HepG2 (cell line): Measurements from ENCODE around the gene STYX. TPM values are rescaled to one million over a fixed set of nuclear protein-coding genes. Genes with fewer than 3 reads are reported as not detected.

Source experiments
- CBX5 ChIP-seq: sonication (generic); formaldehyde crosslinking; IDR thresholded peaks from 2 replicates; pipeline ENCODE4 v1.4.0; 2020; ENCODE audit warnings: missing genetic modification reagents, borderline replicate concordance
- GABPB1 ChIP-seq: IDR thresholded peaks from 2 replicates; pipeline ENCODE4 v1.6.1; 2016; ENCODE audit warnings: mild to moderate bottlenecking, missing genetic modification reagents, moderate library complexity, missing compliant biosample characterization
- HMG20B ChIP-seq: conservative IDR thresholded peaks from 2 replicates; pipeline ENCODE4 v1.6.1; 2016; ENCODE audit warnings: missing genetic modification reagents, missing compliant biosample characterization
- MAFG ChIP-seq: sonication (generic); formaldehyde crosslinking; IDR thresholded peaks from 2 replicates; pipeline ENCODE4 v1.5.1; 2020; ENCODE audit warnings: mild to moderate bottlenecking, missing genetic modification reagents
- NBN ChIP-seq: fragments of 450-650 bp; conservative IDR thresholded peaks from 2 replicates; pipeline ENCODE4 v1.6.1; 2017
- POGZ ChIP-seq: sonication (generic); formaldehyde crosslinking; IDR thresholded peaks from 2 replicates; pipeline ENCODE4 v1.4.0; 2020; ENCODE audit warnings: mild to moderate bottlenecking, missing genetic modification reagents
- RBM22 ChIP-seq: fragments of 200-400 bp; formaldehyde crosslinking; optimal IDR thresholded peaks from 2 replicates; pipeline ENCODE3; 2017; ENCODE audit warnings: mild to moderate bottlenecking, low read length, moderate library complexity
- SETDB1 ChIP-seq: sonication (generic); formaldehyde crosslinking; IDR thresholded peaks from 2 replicates; pipeline ENCODE4 v1.5.1; 2020; ENCODE audit warnings: missing genetic modification reagents, mild to moderate bottlenecking, borderline replicate concordance
- SRSF9 ChIP-seq: fragments of 200-400 bp; formaldehyde crosslinking; IDR thresholded peaks from 2 replicates; pipeline ENCODE4 v1.6.1; 2018; ENCODE audit warnings: borderline replicate concordance, mild to moderate bottlenecking, low read depth, low read length; ENCODE audit not compliant: insufficient read depth, poor library complexity, severe bottlenecking
- TCF12 ChIP-seq, 2 experiments: fragments of 450-650 bp in 1 of 2; sonication (generic) in 1 of 2; formaldehyde crosslinking in 1 of 2; IDR thresholded peaks; 2 replicates each; pipeline versions ENCODE4 v1.6.1 to v1.8.0; 2017 to 2022; ENCODE audit warnings: antibody characterized with exemption in 1 of 2, mild to moderate bottlenecking in 1 of 2, missing genetic modification reagents in 1 of 2, moderate library complexity in 1 of 2
- TSC22D2 ChIP-seq: sonication (generic); formaldehyde crosslinking; IDR thresholded peaks from 2 replicates; pipeline ENCODE4 v1.5.1; 2020; ENCODE audit warnings: missing genetic modification reagents, mild to moderate bottlenecking, borderline replicate concordance
- ZKSCAN8 ChIP-seq: IDR thresholded peaks from 2 replicates; pipeline ENCODE4 v1.6.1; 2016; ENCODE audit warnings: borderline replicate concordance, missing genetic modification reagents, missing compliant biosample characterization
- ZNF230 ChIP-seq: sonication (generic); formaldehyde crosslinking; IDR thresholded peaks from 2 replicates; pipeline ENCODE4 v1.4.0; 2020; ENCODE audit warnings: mild to moderate bottlenecking, missing genetic modification reagents
- ZNF546 ChIP-seq: sonication (generic); formaldehyde crosslinking; conservative IDR thresholded peaks from 2 replicates; pipeline ENCODE4 v1.8.1; 2023; ENCODE audit warnings: mild to moderate bottlenecking, missing genetic modification reagents
- ZNF572 ChIP-seq: sonication (generic); formaldehyde crosslinking; IDR thresholded peaks from 2 replicates; pipeline ENCODE4 v1.5.1; 2020; ENCODE audit warnings: mild to moderate bottlenecking, missing genetic modification reagents
- polyA plus RNA-seq, 8 experiments: library from polyadenylated mRNA; depleted of rRNA in 3 of 8; stranded (reverse) in 7 of 8; unstranded in 1 of 8; fragments of >200 nt; fragmentation: Illumina TruSeq in 4 of 8; extraction: Trizol in 4 of 8; gene quantifications; 2 replicates each; pipeline versions ENCODE4 v1.2.1 to v1.2.3, GENCODE V29; 2011 to 2016; ENCODE audit warnings: low read depth in 4 of 8, missing spikeins in 1 of 8, mixed read lengths in 1 of 8; ENCODE audit not compliant: insufficient read depth in 1 of 8
- total RNA-seq, 5 experiments: library from RNA; depleted of rRNA; stranded (reverse); fragments of >200 nt; fragmentation: Illumina TruSeq; extraction: Trizol; gene quantifications; 2 replicates each; pipeline ENCODE4 v1.2.3, GENCODE V29; 2016; ENCODE audit warnings: low read depth in 1 of 5
- TF ChIP-seq, protein P1 (sequence below): sonication (generic); formaldehyde crosslinking; IDR thresholded peaks from 2 replicates; pipeline ENCODE4 v1.5.1; 2020; ENCODE audit warnings: mild to moderate bottlenecking, missing genetic modification reagents, borderline replicate concordance
- TF ChIP-seq, protein P2 (sequence below): sonication (generic); formaldehyde crosslinking; IDR thresholded peaks from 2 replicates; pipeline ENCODE4 v1.5.0; 2020; ENCODE audit warnings: mild to moderate bottlenecking, missing genetic modification reagents, borderline replicate concordance
- TF ChIP-seq, protein P3 (sequence below): sonication (generic); formaldehyde crosslinking; IDR thresholded peaks from 2 replicates; pipeline ENCODE4 v1.5.0; 2020; ENCODE audit warnings: missing genetic modification reagents
- TF ChIP-seq, protein P4 (sequence below): sonication (generic); formaldehyde crosslinking; IDR thresholded peaks from 2 replicates; pipeline ENCODE4 v1.5.1; 2020; ENCODE audit warnings: missing genetic modification reagents, mild to moderate bottlenecking, borderline replicate concordance

Gene STYX
- total and polyA plus RNA-seq, 2 of the 13 experiments (the other 11 are each of a cell fraction or from before 2014, with no cell fraction given): 6.6 to 10.9 TPM

DNA sequence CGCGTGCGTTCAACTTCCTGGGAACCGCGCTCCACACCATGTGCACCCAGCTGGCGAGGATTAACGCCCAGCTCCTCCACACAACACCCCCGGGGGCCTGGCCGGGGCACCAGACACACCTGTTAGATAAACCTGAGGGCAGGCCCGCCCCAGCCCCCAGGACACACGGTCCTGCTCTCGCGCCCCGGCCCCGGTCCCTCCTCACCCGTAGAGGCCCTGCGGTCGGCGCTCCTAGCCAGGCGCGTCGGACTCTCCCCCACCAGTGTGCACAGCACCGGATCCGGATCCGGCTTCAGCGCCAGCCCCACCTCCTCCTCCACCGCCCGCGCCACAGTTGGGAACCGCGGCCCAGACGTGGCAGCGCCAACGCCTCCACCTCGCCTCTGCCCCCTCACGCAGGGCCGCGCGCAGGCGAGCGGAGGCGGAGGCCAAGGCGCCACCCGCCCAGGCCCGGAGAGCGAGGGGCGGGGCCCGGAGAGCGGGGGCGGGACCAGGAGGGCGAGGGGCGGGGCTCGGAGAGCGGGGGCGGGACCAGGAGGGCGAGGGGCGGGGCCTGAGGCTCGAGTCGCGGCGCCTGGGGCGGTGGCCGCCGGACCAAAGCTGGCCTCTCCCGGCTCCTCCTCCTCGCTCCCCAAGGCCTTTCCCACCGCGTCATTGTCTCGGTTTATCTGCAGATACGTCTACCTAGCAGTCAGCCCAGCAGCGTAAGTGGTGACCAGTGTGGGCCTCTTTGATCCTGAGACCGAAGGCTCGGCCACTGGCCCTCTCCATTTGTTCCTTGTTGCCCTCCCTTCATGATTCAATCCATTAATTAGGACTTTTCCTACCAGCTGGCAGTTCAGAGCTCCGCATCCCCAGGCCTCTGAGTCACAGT lies 61.5 kb downstream of the STYX start, which contains the start of gene GNPNAT1 (continued):
- TF ChIP-seq, protein P1, sequence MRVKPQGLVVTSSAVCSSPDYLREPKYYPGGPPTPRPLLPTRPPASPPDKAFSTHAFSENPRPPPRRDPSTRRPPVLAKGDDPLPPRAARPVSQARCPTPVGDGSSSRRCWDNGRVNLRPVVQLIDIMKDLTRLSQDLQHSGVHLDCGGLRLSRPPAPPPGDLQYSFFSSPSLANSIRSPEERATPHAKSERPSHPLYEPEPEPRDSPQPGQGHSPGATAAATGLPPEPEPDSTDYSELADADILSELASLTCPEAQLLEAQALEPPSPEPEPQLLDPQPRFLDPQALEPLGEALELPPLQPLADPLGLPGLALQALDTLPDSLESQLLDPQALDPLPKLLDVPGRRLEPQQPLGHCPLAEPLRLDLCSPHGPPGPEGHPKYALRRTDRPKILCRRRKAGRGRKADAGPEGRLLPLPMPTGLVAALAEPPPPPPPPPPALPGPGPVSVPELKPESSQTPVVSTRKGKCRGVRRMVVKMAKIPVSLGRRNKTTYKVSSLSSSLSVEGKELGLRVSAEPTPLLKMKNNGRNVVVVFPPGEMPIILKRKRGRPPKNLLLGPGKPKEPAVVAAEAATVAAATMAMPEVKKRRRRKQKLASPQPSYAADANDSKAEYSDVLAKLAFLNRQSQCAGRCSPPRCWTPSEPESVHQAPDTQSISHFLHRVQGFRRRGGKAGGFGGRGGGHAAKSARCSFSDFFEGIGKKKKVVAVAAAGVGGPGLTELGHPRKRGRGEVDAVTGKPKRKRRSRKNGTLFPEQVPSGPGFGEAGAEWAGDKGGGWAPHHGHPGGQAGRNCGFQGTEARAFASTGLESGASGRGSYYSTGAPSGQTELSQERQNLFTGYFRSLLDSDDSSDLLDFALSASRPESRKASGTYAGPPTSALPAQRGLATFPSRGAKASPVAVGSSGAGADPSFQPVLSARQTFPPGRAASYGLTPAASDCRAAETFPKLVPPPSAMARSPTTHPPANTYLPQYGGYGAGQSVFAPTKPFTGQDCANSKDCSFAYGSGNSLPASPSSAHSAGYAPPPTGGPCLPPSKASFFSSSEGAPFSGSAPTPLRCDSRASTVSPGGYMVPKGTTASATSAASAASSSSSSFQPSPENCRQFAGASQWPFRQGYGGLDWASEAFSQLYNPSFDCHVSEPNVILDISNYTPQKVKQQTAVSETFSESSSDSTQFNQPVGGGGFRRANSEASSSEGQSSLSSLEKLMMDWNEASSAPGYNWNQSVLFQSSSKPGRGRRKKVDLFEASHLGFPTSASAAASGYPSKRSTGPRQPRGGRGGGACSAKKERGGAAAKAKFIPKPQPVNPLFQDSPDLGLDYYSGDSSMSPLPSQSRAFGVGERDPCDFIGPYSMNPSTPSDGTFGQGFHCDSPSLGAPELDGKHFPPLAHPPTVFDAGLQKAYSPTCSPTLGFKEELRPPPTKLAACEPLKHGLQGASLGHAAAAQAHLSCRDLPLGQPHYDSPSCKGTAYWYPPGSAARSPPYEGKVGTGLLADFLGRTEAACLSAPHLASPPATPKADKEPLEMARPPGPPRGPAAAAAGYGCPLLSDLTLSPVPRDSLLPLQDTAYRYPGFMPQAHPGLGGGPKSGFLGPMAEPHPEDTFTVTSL: no peak
- 0 out of 2 replicates have a peak, but pooled peaks have one; percentile 27 for TF ChIP-seq ZNF230 (CRISPR knock-in tag)
- peak; percentile 89 for TF ChIP-seq POGZ (CRISPR knock-in tag)
- TF ChIP-seq SRSF9: no peak
- TF ChIP-seq, protein P2, sequence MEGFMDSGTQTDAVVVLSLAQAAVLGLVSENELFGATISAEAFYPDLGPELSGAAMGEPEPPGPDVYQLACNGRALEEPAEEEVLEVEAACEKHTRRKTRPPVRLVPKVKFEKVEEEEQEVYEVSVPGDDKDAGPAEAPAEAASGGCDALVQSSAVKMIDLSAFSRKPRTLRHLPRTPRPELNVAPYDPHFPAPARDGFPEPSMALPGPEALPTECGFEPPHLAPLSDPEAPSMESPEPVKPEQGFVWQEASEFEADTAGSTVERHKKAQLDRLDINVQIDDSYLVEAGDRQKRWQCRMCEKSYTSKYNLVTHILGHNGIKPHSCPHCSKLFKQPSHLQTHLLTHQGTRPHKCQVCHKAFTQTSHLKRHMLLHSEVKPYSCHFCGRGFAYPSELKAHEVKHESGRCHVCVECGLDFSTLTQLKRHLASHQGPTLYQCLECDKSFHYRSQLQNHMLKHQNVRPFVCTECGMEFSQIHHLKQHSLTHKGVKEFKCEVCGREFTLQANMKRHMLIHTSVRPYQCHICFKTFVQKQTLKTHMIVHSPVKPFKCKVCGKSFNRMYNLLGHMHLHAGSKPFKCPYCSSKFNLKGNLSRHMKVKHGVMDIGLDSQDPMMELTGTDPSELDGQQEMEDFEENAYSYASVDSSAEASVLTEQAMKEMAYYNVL (CRISPR knock-in tag): no peak
- no peak for TF ChIP-seq SETDB1 (CRISPR knock-in tag)
- TF ChIP-seq ZNF546 (CRISPR knock-in tag): peak; percentile 88
- TF ChIP-seq NBN: no peak
- TF ChIP-seq, protein P3, sequence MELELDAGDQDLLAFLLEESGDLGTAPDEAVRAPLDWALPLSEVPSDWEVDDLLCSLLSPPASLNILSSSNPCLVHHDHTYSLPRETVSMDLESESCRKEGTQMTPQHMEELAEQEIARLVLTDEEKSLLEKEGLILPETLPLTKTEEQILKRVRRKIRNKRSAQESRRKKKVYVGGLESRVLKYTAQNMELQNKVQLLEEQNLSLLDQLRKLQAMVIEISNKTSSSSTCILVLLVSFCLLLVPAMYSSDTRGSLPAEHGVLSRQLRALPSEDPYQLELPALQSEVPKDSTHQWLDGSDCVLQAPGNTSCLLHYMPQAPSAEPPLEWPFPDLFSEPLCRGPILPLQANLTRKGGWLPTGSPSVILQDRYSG: peak; percentile 51; the same call in 1 of the 2 replicates
- peak; percentile 33; the same call in 1 of the 2 replicates for TF ChIP-seq ZKSCAN8 (CRISPR knock-in tag)
- TF ChIP-seq HMG20B (CRISPR knock-in tag): no peak
- TF ChIP-seq MAFG (CRISPR knock-in tag): no peak
- no peak for TF ChIP-seq ZNF572
- peak; percentile 73 for TF ChIP-seq CBX5 (CRISPR knock-in tag)
- TF ChIP-seq TCF12 (IDR thresholded peaks at IDR 0.05): no peak
- TF ChIP-seq TCF12 (CRISPR knock-in tag; IDR thresholded peaks at IDR 0.05): no peak
- peak; percentile 86 for TF ChIP-seq GABPB1
- no peak for TF ChIP-seq RBM22
- TF ChIP-seq, protein P4, sequence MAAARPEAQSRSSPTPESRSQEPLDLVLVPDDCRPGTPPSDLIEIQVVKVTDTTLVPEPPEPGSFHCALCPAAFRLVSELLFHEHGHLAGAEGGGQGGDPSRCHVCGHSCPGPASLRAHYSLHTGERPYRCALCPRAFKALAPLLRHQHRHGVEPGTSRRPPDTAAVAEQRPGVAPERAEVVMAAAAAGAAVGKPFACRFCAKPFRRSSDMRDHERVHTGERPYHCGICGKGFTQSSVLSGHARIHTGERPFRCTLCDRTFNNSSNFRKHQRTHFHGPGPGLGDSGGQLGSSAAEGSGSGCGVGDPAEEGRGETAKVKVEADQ: peak; percentile 46; the same call in 1 of the 2 replicates
- TF ChIP-seq TSC22D2 (CRISPR knock-in tag): peak; percentile 68; the same call in 1 of the 2 replicates
